RWPE1 (cell line): ENCODE measurements around the gene RGS6.

Experiments used
- CTCF ChIA-PET: fragments of 350-600 bp; sonication (Branson Sonifier 250); formaldehyde crosslinking; extraction: SDS; loops from one replicate; lab custom pipeline; 2021; lab: Yijun Ruan, JAX
- POLR2A ChIA-PET: fragments of 400-600 bp; formaldehyde crosslinking; extraction: SDS; loops from one replicate; lab custom pipeline; 2020; ENCODE audit warnings: antibody characterized with exemption; ENCODE audit not compliant: low non-redundant PET; lab: Yijun Ruan, JAX
- DNase-seq: peaks from one replicate; pipeline ENCODE4 v3.0.0; 2012; ENCODE audit warnings: low spot score
- H3K27ac ChIP-seq: fragments of 450-650 bp; 2 replicates; pipeline ENCODE4 v1.5.1; 2017
- CTCF ChIP-seq: fragments of 450-650 bp; conservative IDR thresholded peaks from 2 replicates; pipeline ENCODE4 v1.5.1; 2017; ENCODE audit warnings: low read depth, mild to moderate bottlenecking

The RGS6 gene

GRCh38 chr14:72597252-72598233 is 665.3 kb downstream of the RGS6 start:
- DNase-seq = no peak
- no peak for TF ChIP-seq CTCF
- ChIA-PET POLR2A (no interaction called here), CTCF (interaction anchor here (0.7 kb wide), 1 partner anchor 258 kb away, joined by 7 read pairs; no protein-coding TSS in a partner anchor)
- no peak overlapping the region for H3K27ac ChIP-seq

GRCh38 chr14:72598306-72598705 is 666.1 kb downstream of the RGS6 start:
- no peak for DNase-seq
- ChIA-PET POLR2A (no interaction called here), CTCF (interaction anchor here (0.7 kb wide), 1 partner anchor 258 kb away, joined by 7 read pairs; no protein-coding TSS in a partner anchor)
- TF ChIP-seq CTCF = no peak
- H3K27ac ChIP-seq = no peak overlapping the region

- no peak overlapping the region for H3K27ac ChIP-seq
- POLR2A ChIA-PET = no interaction called here
- DNase-seq = no peak
- CTCF ChIA-PET = no interaction called here
- TF ChIP-seq CTCF = no peak
These were observed 667.6 kb downstream of the RGS6 start for GRCh38 chr14:72599579-72600470.

- CTCF ChIA-PET = no interaction called here
- no peak for TF ChIP-seq CTCF
- POLR2A ChIA-PET = no interaction called here
These were observed 668.5 kb downstream of the RGS6 start for GRCh38 chr14:72600551-72601330.

GRCh38 chr14:72603639-72604038 is 671.4 kb downstream of the RGS6 start:
- H3K27ac ChIP-seq = no peak overlapping the region
- ChIA-PET POLR2A (no interaction called here), CTCF (no interaction called here)
- TF ChIP-seq CTCF = no peak
- no peak for DNase-seq

More at GRCh38 chr14:72600551-72601330, 668.5 kb downstream of the RGS6 start:
- no peak for DNase-seq
- H3K27ac ChIP-seq = no peak overlapping the region
